ENCODE measurements around the gene KCNN3.
"Not testable (repeated sequence)": the region's sequence is repeated elsewhere in the genome, so short reads cannot be mapped to it uniquely, and the experiment has no call there.

KCNN3 gene

GRCh38 chr1:154870115-154870571 is at the start of gene KCNN3:
KCNN3 (minus strand) TSS chr1:154870281; CDS start chr1:154869964, 317 bp downstream.
- DNase-seq, result peak; percentile 94

GRCh38 chr1:154913273-154913672 is 43.2 kb upstream of the KCNN3 start:
- DNase-seq, result no peak

DNA sequence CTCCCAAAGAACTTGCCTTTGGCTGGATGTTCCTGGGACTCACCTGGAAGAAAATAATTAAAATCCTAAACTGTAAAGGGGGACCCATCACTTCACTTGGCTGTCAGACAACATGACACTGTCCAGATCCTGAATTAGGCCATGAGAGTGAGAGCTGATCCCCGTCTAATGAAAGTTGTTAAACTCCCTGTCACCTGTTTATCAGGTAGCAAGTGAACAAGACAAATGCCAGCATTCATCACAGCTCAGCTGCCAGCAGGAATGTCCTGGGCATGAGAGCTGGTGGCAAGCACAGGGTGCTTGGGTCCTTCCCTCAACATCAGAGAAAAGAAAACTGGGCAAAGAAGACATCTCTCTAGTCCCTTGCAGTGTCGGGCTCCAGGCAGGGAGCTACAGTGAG is 42.7 kb upstream of the KCNN3 start:
- DNase-seq, result no peak

GRCh38 chr1:154911691-154912550 is 41.8 kb upstream of the KCNN3 start:
- DNase-seq, result no peak

GRCh38 chr1:154910851-154911250 is 40.8 kb upstream of the KCNN3 start:
- no peak for DNase-seq

- no peak for DNase-seq
These were observed 38.9 kb upstream of the KCNN3 start for GRCh38 chr1:154908937-154909336.

- not testable (repeated sequence) for DNase-seq
These were observed 38.0 kb upstream of the KCNN3 start for GRCh38 chr1:154908129-154908528.

- no peak for DNase-seq
These were observed 36.6 kb upstream of the KCNN3 start for GRCh38 chr1:154906621-154907081.

DNA sequence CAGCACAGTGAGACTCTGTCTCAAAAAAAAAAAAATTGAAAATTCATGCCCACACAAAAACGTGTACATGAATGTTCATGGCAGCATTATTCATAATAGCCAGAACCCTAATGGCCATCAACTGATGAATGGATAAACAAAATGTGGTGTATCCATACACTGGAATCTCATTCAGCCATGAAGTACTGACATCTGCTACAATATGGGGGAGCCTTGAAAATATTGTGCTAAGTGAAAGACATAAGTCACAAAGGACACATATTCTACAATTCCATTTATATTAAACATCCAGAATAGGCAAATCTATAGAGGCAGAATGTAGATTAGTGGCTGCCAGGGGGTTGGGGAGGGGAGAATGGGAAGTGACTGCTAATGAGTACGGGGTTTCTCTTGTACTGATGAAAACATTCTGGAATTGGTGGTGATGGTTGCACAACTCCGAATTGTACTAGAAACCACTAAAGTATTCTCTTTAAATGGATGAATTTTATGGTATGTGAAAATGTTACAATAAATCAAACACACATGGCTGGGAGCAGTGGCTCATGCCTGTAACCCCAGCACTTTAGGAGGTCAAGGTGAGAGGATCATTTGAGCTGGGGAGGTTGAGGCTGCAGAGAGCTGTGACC is 33.0 kb upstream of the KCNN3 start:
- no peak for DNase-seq

DNA sequence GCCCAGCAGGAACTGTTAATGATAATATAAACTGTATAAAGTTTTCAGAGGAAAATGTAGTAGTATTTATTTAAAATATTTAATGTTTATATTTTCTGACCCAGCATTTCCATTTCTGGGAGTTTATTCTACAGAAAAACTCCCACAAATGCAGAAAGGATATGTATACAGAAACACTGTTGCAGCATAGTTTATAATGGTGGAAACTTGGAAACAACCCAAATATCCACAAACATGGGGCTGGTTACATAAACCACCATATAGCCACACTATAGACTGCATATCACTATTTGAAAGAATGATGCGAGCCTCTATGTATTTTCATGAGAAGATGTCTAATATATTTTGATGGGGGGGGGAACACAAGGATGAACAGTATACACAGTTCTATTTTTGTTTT is 31.5 kb upstream of the KCNN3 start:
- DNase-seq, result no peak

DNA sequence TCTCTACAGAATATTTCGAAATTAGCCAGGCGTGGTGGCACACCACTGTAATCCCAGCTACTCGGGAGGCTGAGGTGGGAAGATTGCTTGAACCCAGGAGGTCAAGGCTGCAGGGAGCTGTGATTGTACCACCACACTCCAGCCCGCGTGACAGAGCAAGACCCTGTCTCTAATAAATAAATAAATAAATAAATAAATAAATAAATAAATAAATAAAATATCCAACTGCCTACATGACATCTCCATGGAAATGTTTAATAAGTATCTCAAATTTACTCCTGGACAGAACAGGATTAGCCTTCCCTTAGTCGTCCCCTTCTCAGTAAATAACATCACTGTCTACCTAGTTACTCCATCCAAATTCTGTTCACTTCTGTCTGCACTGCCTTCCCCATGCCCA is 29.0 kb upstream of the KCNN3 start:
- no peak for DNase-seq

DNA sequence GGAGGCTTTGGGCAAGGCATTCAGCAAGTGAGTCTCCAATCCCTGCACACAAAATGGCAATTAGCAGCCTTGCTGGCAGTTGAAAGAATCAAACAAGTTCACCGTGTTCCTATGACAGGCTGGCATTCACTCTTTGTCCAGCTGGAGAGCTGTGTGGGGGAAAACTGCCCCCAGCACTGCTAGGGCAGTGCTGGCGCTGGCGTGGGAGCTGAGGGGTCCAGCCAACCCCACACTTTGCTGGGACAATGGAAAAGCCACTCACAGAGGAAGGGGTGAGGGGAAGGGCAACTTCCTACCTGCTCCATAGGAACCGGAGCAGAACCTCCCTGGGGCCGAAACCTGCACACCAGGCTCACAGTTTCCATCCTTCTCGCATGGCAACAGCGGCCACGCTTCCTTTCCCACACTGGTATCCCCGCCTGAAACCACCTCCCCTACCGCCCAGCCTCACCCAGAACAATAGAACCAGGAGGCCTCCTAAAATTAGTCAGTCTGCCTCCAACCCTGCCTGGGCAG is 26.7 kb upstream of the KCNN3 start:
- peak; percentile 12 for DNase-seq

DNA sequence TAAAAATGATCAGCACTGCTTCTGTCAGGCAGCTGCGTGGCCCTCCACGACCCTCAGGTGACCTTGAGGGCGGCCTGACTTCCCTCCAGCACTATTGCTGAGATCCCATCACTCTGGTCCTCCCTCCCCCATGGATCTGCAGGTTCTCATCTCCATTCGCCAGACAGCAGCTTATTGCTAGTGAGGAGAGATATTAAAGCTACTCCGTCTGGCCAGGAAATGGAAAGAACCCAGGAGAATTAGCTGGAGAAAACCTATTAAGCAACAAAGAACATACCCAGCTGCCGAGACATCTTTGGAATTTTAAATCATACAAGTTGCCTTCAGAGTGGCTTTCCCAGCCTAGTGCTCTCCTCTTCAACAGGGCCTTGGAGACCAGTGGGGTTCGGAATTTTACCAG is 25.7 kb upstream of the KCNN3 start:
- DNase-seq, result no peak

- no peak for DNase-seq
These were observed 21.4 kb upstream of the KCNN3 start for GRCh38 chr1:154891452-154891851.

DNA sequence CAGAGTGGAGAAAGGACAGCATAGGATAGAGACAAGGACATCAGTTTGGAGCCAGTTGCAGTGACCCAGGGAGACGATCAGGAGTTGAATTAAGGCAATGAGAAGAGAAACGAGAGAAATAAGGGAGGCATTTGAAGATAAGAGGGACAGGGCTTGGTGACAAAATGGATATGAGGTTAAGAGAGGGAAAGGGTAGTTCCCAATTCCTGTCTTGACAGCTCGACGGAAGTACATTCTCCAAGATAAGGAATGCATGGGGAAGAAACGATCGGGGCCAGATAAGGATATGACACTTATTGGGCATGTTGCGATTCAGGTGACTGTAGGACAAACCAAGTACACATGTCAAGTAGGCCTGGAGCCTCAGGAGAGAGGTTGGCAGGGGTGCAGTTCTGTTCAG is 18.7 kb upstream of the KCNN3 start:
- DNase-seq, result no peak

DNA sequence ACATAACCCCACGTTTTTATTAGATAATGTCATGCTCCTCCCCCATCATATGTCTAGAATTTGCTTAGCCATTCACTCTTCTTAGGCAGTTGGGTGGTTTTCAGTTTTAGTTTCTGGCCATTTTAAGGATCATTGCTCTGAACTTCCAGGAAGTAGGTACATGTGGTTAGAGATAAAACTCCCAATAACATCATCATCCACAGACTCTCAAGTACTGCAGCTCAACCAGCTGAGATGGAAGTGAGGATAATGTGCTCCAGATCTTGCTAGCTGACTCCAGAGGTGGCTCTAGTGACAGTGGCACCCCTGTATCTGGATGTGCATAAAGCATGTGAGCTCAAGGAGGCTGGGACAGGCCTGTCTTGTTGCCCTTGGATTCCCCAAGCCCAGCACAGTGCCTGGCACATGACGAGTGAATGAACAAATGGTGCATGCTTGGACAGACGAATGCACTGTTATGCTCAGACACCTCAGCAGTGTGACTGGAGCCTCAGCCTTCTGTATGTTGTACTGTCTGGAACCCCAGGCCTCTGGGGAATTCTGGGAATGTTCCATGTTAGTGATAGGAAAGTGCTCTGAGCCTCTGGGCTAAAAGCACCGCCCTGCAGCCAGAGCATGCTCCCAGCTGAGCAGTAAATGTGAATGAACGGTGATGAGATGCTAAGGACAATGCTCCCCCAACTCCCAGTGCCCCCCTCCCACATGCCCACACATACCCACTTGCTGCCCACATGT is 16.4 kb upstream of the KCNN3 start:
- DNase-seq, result no peak

DNA sequence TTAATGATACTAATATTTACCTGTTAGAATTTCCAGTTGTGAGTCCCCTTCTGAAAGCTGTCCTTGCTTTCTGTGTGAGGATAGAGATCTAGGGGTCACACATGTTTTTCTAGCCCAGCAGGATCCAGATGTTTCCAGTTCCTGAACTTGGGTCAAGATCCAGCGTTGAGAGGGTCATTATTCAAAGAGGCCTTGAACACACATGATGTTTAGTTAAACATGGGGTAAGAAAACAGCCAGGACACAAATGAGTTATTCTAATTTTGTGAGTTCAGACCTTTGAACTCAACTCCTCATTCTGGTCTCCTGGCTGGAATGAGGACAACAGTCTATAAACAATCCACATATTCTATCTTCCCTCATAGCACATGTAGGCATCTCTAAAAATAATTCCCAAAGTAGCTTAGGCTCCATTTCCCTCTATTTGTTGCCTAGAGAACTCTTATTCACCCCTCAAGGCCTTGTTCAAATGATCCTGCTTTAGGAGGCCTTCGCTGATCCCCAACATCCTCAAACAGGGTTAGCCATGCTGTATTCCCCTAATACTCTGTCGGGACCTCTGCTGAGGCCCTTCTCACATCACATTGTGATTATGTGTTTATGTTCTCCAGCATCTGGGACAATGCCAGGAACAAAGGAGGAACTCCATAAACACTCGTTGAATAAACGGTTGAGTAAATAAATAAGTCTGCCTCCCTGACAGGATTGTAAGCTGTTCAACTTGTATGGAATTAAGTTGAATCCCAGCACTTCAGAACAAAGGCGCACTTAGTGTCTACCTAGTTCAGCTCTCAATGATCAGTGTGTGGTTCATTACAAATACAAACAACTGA is 15.0 kb upstream of the KCNN3 start:
- DNase-seq, result no peak

DNA sequence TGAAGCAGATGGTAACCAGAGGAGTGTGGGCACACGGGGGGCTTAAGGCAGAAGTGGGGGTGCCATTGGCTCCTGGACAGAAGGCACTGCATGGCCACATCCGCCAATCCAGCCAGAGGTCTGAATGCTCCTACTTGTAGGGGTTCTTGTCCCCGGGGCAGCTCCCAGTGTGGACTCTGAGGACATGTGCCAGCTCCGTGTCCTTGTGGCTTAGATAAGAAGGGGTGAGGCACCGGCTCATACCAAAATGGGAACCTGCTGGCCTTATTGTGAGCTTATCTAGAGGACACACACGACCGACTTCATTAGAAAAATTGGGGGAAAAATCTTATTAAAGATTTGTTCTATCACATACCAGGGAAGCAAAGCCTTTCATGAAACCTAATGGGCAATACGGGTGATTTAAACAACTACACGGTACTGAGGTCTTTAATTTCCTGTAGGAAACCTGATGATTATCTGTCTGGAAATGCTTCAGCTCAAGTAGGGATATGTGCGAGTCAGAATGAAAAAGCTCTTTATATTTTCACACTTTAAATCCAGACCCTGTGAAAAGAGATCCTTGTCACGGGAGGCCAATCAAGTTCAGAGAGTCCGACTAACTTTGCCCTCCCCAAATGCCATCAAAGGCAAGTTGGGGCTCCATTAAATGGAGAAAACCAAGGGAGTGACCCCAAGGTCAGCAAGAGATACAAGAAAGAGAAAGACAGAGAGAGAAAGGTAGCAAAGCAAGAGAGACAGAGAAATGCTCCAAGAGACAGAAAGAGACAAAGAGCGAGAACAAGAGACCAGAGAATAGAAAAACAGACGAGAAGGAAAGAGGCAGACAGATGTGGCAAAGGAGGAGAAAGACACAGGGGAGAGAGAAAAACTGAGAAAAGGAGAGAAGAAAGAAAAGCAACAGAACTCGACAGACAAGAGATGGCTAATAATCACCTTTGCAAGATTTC is 14.1 kb upstream of the KCNN3 start:
- no peak for DNase-seq

DNA sequence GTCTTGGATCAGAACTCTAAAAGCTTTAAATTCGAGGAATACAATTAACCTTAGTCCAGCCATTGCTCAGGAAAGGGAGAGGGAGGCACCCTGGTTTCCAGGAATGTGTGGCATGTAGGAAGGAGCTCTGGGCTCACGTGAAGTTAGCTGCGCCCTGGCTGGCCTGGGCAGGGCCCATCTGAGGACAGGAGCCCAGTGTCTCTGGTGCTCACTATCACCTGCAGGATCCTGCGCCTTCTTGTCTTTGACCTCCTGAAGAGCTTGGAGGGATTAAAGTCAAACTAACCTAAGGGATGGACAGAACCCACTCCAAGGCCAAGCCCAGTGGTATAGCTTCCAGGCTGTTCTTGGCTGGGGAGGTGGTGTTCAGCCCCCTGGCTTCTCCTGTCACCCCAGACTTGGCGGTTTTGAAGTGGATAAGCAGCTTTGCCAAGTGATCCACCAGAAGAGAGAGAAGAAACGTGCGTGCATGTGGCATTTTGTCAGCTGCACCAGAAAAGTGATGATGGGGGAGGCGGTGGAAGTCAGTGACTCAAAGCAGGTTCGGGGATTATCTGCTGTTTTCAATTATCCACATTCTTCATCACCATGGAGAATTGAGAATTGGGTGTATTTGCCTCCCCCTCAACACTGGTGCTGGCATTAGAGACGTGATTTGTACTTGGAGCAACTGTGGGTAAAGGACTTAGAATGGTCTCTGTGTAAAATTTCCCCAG is 11.9 kb upstream of the KCNN3 start:
- DNase-seq, result no peak

GRCh38 chr1:154880671-154881070 is 10.6 kb upstream of the KCNN3 start:
- no peak for DNase-seq

All from retina (tissue), 1 donor.